Anterior cingulate cortex (tissue), 58 donors: ENCODE data around the gene PSMB11.
"Not testable (repeated sequence)": the region's sequence is repeated elsewhere in the genome, so short reads cannot be mapped to it uniquely, and the experiment has no call there.

Experiments
- DNase-seq, 58 donors: peaks; one replicate each; lab custom pipeline; 2025; lab: John Stamatoyannopoulos, UW

PSMB11 gene

GRCh38 chr14:23013054-23013748 lies 28.8 kb upstream of the PSMB11 start:
- DNase-seq = no peak

GRCh38 chr14:23013749-23014054 lies 28.3 kb upstream of the PSMB11 start:
- DNase-seq = not testable (repeated sequence)

GRCh38 chr14:23015618-23016017 lies 26.4 kb upstream of the PSMB11 start:
- no peak for DNase-seq

- no peak for DNase-seq
Measured at GRCh38 chr14:23017091-23017490, 24.9 kb upstream of the PSMB11 start.

GRCh38 chr14:23018107-23018506 lies 23.9 kb upstream of the PSMB11 start:
- DNase-seq = no peak

- no peak for DNase-seq
Measured at GRCh38 chr14:23020143-23021128, 21.6 kb upstream of the PSMB11 start.

GRCh38 chr14:23021434-23021833 lies 20.6 kb upstream of the PSMB11 start:
- DNase-seq = no peak

- peak in 1 of 58 donors; percentile 7 for DNase-seq
Measured at GRCh38 chr14:23021889-23022442, 20.0 kb upstream of the PSMB11 start.

- no peak for DNase-seq
Measured at GRCh38 chr14:23023022-23023794, 18.8 kb upstream of the PSMB11 start.

GRCh38 chr14:23023795-23024152 lies 18.2 kb upstream of the PSMB11 start:
- no peak for DNase-seq

- no peak for DNase-seq
Measured at GRCh38 chr14:23024612-23025075, 17.4 kb upstream of the PSMB11 start.

- peak in 1 of 58 donors; percentile 3 for DNase-seq
Measured at GRCh38 chr14:23025151-23025814, 16.7 kb upstream of the PSMB11 start.

GRCh38 chr14:23028799-23029198 lies 13.2 kb upstream of the PSMB11 start:
- no peak for DNase-seq

- no peak for DNase-seq
Measured at GRCh38 chr14:23030936-23031335, 11.1 kb upstream of the PSMB11 start.

GRCh38 chr14:23033251-23033727 lies 8.7 kb upstream of the PSMB11 start:
- no peak for DNase-seq

- DNase-seq = no peak
Measured at GRCh38 chr14:23033801-23034497, 8.1 kb upstream of the PSMB11 start.

GRCh38 chr14:23034498-23035302 lies 7.3 kb upstream of the PSMB11 start, which contains the start of gene PSMB5:
PSMB5 (minus strand) TSS chr14:23034900; CDS start chr14:23034881, 19 bp downstream.
- no peak for DNase-seq
